NCI-H1105 (cell line): ENCODE measurements around the gene AP1G2.

ENCODE experiments used
- DNase-seq: peaks from one replicate; lab custom pipeline; 2025; lab: John Stamatoyannopoulos, UW

The AP1G2 gene

GRCh38 chr14:23518709-23519108 is 48.9 kb downstream of the AP1G2 start:
- DNase-seq, result no peak

GRCh38 chr14:23517650-23518326 is 49.8 kb downstream of the AP1G2 start:
- DNase-seq, result no peak

GRCh38 chr14:23514644-23514957 is 53.0 kb downstream of the AP1G2 start:
- peak; percentile 87 for DNase-seq

- DNase-seq, result peak; percentile 70
Observed at GRCh38 chr14:23513818-23514643, 53.6 kb downstream of the AP1G2 start.

GRCh38 chr14:23513005-23513817 is 54.4 kb downstream of the AP1G2 start:
- peak; percentile 94 for DNase-seq

- peak; percentile 79 for DNase-seq
Observed at GRCh38 chr14:23512156-23512555, 55.4 kb downstream of the AP1G2 start.
